ENCODE measurements around the gene PDE4D.

GRCh38 chr5:59837071-59837470 is 56.5 kb downstream of the PDE4D start:
- TF ChIP-seq CTCF (conservative IDR thresholded peaks at IDR 0.05 in 1 of 2, IDR thresholded peaks at IDR 0.05 in 1 of 2; ENCODE audit: extremely low read depth in 1 of 2, insufficient read depth in 1 of 2, low read depth in 1 of 2, low read length in 2 of 2) (no peak), EZH2 (IDR thresholded peaks at IDR 0.05; ENCODE audit: borderline replicate concordance, low read length) (no peak)
